Pancreas (tissue), 10 donors: ENCODE data around the gene CDK9. TPM values are rescaled to one million over a fixed set of nuclear protein-coding genes. Genes with fewer than 3 reads are reported as not detected.
"Not testable (repeated sequence)": the region's sequence is repeated elsewhere in the genome, so short reads cannot be mapped to it uniquely, and the experiment has no call there.

Source experiments
- ATAC-seq, 4 donors: fragments of 200-7000 bp; cut with Tn5 transposase; one replicate each; pipeline versions ENCODE4 v1.8.0 to v1.9.1; 2020; ENCODE audit warnings: mild to moderate bottlenecking in 4 of 4, moderate library complexity in 4 of 4
- DNase-seq, 6 donors: peaks; one replicate each; pipeline ENCODE4 v3.0.0-alpha.2; 2020
- FAIRE-seq: peaks from 2 replicates; lab custom pipeline; 2012; peaks lifted over from hg19 to GRCh38; lab: Jason Lieb, UNC
- H3K27ac ChIP-seq, 4 donors: fragments of 200-600 bp; sonication (generic); 1 replicate in 3 of 4; 2 replicates in 1 of 4; pipeline versions ENCODE4 v1.5.0 to v1.8.0; 2020
- H3K27me3 ChIP-seq, 4 donors: fragments of 200-600 bp; one replicate each; pipeline ENCODE4 v1.8.0; 2021
- H3K36me3 ChIP-seq, 3 donors: fragments of 200-600 bp; sonication (generic) in 1 of 3; one replicate each; pipeline versions ENCODE4 v1.5.0 to v1.8.0; 2020 to 2021
- H3K4me1 ChIP-seq, 3 donors: fragments of 200-600 bp; one replicate each; pipeline ENCODE4 v1.8.0; 2021
- H3K4me3 ChIP-seq, 4 donors: fragments of 200-600 bp; sonication (generic) in 2 of 4; one replicate each; pipeline versions ENCODE4 v1.5.0 to v1.8.0; 2020 to 2021
- H3K9me3 ChIP-seq, 4 donors: fragments of 200-600 bp; one replicate each; pipeline ENCODE4 v1.8.0; 2021
- WGBS, 2 donors: extraction: QIAGEN DNeasy Blood & Tissue Kit; methylation state at CpG; one replicate each; pipeline ENCODE4 v1.1.7; 2013; 5-methylcytosine and 5-hydroxymethylcytosine counted together
- intact Hi-C, 3 donors: fragments of 100-400 bp; cut with DNase I; formaldehyde crosslinking; loops; one replicate each; pipeline versions ENCODE4 v1.11.1 to v1.14.2; 2022
- polyA plus RNA-seq, 2 donors: library from polyadenylated mRNA; stranded (reverse); fragments of 200-250 nt; gene quantifications; one replicate each; pipeline ENCODE4 v1.2.3, GENCODE V29; 2013
- total RNA-seq, 6 donors: library from RNA; stranded (reverse); fragmentation: NEBNext Ultra II Directional in 4 of 6; extraction: Animal tissue kit (Norgen Biotek cat#: 25700) in 4 of 6; gene quantifications; one replicate each; pipeline versions ENCODE4 v1.2.1 to v1.2.4, GENCODE V29; 2021 to 2023
- TF ChIP-seq, protein P1 (sequence below), 4 donors: fragments of 200-600 bp; sonication (generic) in 3 of 4; IDR thresholded peaks; one replicate each; pipeline versions ENCODE4 v1.5.0 to v1.8.0; 2021; ENCODE audit warnings: antibody characterized with exemption in 4 of 4
- donor health status: healthy with polysubstance abuse.
- donor health status: DM: no; HTN: no; CAD: no; lungs with moderate emphysema.
- donor health status: DM: no; HTN: no; CAD: no.
- donor health status: control.
- donor health status: control.
- donor health status: Bipolar disorder and iron deficiency.
- donor health status: DM: yes; HTN: yes; CAD: no.
- donor health status: DM: no; HTN: no; CAD: no.
- donor health status: DM: no; HTN: no; CAD: no.
- donor health status: DM: yes; HTN: yes; CAD: no.

The CDK9 gene
- total and polyA plus RNA-seq, 8 donors = 33.9 to 119 (median 46.3) TPM

- Histone ChIP-seq H3K36me3 (no peaks in the 10 kb centered on the region), H3K4me3 (no peak overlapping the region), H3K4me1 (no peaks in the 10 kb centered on the region), H3K27ac (peak overlapping the region in 2 of 4 donors; percentile 55), H3K9me3 (no peaks in the 10 kb centered on the region), H3K27me3 (no peaks in the 10 kb centered on the region)
- intact Hi-C loops = no loop called here
- WGBS, 2 donors = 76 to 83% methylated on average over 17 of the region's 17 CpGs
- TF ChIP-seq, protein P1, sequence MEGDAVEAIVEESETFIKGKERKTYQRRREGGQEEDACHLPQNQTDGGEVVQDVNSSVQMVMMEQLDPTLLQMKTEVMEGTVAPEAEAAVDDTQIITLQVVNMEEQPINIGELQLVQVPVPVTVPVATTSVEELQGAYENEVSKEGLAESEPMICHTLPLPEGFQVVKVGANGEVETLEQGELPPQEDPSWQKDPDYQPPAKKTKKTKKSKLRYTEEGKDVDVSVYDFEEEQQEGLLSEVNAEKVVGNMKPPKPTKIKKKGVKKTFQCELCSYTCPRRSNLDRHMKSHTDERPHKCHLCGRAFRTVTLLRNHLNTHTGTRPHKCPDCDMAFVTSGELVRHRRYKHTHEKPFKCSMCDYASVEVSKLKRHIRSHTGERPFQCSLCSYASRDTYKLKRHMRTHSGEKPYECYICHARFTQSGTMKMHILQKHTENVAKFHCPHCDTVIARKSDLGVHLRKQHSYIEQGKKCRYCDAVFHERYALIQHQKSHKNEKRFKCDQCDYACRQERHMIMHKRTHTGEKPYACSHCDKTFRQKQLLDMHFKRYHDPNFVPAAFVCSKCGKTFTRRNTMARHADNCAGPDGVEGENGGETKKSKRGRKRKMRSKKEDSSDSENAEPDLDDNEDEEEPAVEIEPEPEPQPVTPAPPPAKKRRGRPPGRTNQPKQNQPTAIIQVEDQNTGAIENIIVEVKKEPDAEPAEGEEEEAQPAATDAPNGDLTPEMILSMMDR (IDR thresholded peaks at IDR 0.05) = no peak
- FAIRE-seq (no peak), ATAC-seq (peak in 3 of 4 donors; percentile 21 to 35 (median 33)), DNase-seq (peak in 1 of 6 donors; percentile 23)
These were observed 6.5 kb upstream of the CDK9 start for GRCh38 chr9:127779136-127779981.

DNA sequence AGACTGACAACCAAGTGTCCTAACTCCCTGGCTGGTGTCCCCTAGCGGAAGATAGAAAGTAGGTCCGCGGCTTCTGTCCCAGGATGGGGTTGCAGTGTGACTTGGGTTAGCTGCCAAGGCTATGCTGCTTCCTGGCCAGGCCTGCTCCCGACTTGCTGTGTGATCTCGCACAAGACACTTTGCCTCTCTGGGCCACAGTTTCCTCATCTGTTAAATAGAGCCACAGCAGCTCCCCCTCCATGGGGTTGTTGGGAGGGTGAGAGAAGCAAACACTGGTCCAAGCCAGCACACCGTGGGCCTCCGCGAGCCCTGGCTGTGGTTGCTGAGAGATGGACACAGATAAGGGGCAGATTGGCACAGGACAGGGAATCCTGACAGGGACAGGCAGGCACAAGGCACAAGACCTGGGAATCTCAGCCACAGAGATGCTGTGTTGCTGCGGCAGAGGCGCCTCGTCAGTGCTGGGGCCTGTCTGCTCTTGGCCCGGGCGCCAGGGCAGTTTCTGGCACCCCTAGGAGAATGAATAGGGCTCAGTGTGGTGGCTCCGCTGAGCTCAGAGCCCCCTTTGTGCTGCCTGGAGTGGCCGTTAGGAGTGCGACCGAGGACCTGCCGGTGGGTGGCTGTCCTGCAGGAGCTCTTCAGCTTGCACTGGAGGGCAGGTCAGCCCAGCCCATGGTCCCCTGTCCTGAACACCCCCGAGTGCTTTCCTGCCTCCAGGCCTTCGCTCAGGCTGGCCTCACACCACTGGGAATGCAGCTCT lies 5.5 kb upstream of the CDK9 start:
- ATAC-seq = no peak
- intact Hi-C loops = no loop called here
- Histone ChIP-seq H3K27me3 (no peaks in the 10 kb centered on the region), H3K9me3 (no peaks in the 10 kb centered on the region), H3K36me3 (no peaks in the 10 kb centered on the region), H3K27ac (no peak overlapping the region), H3K4me1 (no peaks in the 10 kb centered on the region), H3K4me3 (no peak overlapping the region)
- DNase-seq = peak in 1 of 6 donors; percentile 48
- FAIRE-seq = no peak
- 74 to 75% methylated on average over 19 to 20 of the region's 20 CpGs for WGBS, 2 donors
- TF ChIP-seq, protein P1 (IDR thresholded peaks at IDR 0.05) = no peak

DNA sequence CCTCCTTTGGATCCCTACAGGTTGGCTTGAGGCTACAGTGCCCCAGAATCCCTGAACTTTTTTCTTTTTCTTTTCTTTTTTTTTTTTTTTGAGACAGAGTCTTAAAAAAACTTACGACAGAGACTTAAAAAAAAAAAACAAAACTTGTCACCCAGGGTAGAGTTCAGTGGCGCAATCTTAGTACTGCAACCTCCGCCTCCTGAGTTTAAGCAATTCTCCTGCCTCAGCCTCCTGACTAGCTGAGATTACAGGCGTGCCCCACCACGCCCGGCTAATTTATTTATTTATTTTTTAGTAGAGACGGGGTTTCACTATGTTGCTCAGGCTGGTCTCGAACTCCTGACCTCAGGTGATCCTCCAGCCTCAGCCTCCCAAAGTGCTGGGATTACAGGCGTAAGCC lies 4.9 kb upstream of the CDK9 start:
- DNase-seq, ATAC-seq, H3K4me1 ChIP-seq, H3K36me3 ChIP-seq, H3K4me3 ChIP-seq, FAIRE-seq, H3K27me3 ChIP-seq, H3K9me3 ChIP-seq, H3K27ac ChIP-seq, intact Hi-C loops: not testable (repeated sequence)
- 90 to 95% methylated on average over 9 of the region's 9 CpGs for WGBS, 2 donors

- H3K36me3 ChIP-seq = peaks cover 0 to 1% (median 0%) of the 10 kb centered on the region in 3 donors
- H3K4me1 ChIP-seq = peaks cover 0 to under 1% (median under 1%) of the 10 kb centered on the region in 3 donors
- intact Hi-C loops = no loop called here
- no peak for ATAC-seq
- H3K9me3 ChIP-seq = no peaks in the 10 kb centered on the region
- DNase-seq = no peak
- H3K27me3 ChIP-seq = no peaks in the 10 kb centered on the region
- 89 to 94% methylated on average over 4 of the region's 4 CpGs for WGBS, 2 donors
- H3K4me3 ChIP-seq = no peak overlapping the region
- TF ChIP-seq, protein P1 (IDR thresholded peaks at IDR 0.05) = no peak
- no peak overlapping the region for H3K27ac ChIP-seq
- no peak for FAIRE-seq
These were observed 4.0 kb upstream of the CDK9 start for GRCh38 chr9:127781806-127782205.
